ENCODE measurements around the gene DRAM2. TPM values are rescaled to one million over a fixed set of nuclear protein-coding genes. Genes with fewer than 3 reads are reported as not detected.

The DRAM2 gene
- total RNA-seq, 1 donor from 2014 or later = 33.9 TPM

DNA sequence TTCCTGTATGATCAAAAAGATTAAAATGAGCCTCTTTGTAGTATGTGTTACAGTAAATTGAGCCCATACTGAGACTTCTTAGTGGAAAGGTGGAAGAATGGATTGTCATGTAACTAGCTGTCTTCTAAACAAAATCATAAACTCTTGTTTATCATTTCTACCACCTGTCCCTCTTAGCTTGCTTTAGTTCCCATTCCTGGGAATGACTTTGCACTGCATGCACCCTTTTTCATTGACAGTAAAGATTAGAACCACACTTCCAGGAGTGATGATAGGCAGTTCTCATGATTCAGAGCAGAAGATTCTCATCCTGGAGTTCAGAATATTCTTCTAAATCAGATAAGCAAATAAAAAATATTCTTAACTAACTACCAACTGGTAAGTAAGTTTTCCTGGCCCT lies 32.6 kb upstream of the DRAM2 start:
- no peaks in the 10 kb centered on the region for H3K27me3 ChIP-seq (ENCODE audit: insufficient read depth, low read length)
- peaks cover 2% of the 10 kb centered on the region for H3K36me3 Mint-ChIP-seq (ENCODE audit: low read depth, unreplicated experiment)

DNA sequence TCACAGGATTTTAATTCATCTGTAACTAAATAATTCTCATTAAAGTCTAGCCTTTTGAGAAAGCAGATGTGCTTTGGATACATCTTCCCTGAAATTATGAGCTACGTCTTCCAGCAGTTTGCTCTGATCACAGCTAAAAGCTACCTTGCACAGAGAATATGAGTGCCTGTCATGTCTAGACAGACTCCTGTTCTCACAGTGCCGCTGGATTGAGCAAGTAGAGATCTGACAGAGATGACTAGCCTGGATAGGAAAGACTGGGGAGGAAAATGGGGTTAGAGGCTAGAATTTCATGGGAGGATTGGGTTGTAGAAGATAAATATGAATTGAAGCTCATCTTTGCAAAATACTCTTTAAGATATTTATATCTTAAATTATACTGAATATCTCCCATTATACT lies 24.3 kb upstream of the DRAM2 start:
- H3K9me3 ChIP-seq (ENCODE audit: insufficient read depth, low read depth, low read length) = no peaks in the 10 kb centered on the region
- H3K27me3 Mint-ChIP-seq (ENCODE audit: low read depth, unreplicated experiment) = no peaks in the 10 kb centered on the region
- H2AFZ ChIP-seq (ENCODE audit: low read depth, low read length) = no peak overlapping the region

More for the DNA sequence above, 32.6 kb upstream of the DRAM2 start:
- H3K27me3 Mint-ChIP-seq (ENCODE audit: low read depth, unreplicated experiment) = no peaks in the 10 kb centered on the region
- no peak overlapping the region for H3K4me3 ChIP-seq (ENCODE audit: insufficient read depth, low read depth, low read length)
- H3K36me3 ChIP-seq (ENCODE audit: insufficient read depth, low read length) = peaks cover 7% of the 10 kb centered on the region
- H3K9me3 Mint-ChIP-seq (ENCODE audit: unreplicated experiment) = no peaks in the 10 kb centered on the region
- H3K27ac ChIP-seq (ENCODE audit: low read depth, low read length) = no peak overlapping the region
- H3K79me2 ChIP-seq (ENCODE audit: insufficient read depth, low read length) = no peaks in the 10 kb centered on the region
- TF ChIP-seq, protein P1, sequence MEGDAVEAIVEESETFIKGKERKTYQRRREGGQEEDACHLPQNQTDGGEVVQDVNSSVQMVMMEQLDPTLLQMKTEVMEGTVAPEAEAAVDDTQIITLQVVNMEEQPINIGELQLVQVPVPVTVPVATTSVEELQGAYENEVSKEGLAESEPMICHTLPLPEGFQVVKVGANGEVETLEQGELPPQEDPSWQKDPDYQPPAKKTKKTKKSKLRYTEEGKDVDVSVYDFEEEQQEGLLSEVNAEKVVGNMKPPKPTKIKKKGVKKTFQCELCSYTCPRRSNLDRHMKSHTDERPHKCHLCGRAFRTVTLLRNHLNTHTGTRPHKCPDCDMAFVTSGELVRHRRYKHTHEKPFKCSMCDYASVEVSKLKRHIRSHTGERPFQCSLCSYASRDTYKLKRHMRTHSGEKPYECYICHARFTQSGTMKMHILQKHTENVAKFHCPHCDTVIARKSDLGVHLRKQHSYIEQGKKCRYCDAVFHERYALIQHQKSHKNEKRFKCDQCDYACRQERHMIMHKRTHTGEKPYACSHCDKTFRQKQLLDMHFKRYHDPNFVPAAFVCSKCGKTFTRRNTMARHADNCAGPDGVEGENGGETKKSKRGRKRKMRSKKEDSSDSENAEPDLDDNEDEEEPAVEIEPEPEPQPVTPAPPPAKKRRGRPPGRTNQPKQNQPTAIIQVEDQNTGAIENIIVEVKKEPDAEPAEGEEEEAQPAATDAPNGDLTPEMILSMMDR (IDR thresholded peaks at IDR 0.05; ENCODE audit: insufficient read depth, low read depth, low read length) = no peak
- TF ChIP-seq EZH2 (IDR thresholded peaks at IDR 0.05; ENCODE audit: insufficient read depth, low read length) = no peak
- FAIRE-seq (no peak), DNase-seq (ENCODE audit: low read depth) (no peak)
- no peak overlapping the region for H3K4me3 Mint-ChIP-seq (ENCODE audit: unreplicated experiment)
- no peaks in the 10 kb centered on the region for H3K9me3 ChIP-seq (ENCODE audit: insufficient read depth, low read depth, low read length)
- H3K4me1 Mint-ChIP-seq (ENCODE audit: low read depth, unreplicated experiment) = no peaks in the 10 kb centered on the region
- H2AFZ ChIP-seq (ENCODE audit: low read depth, low read length) = no peak overlapping the region
- H3K27ac Mint-ChIP-seq (ENCODE audit: unreplicated experiment) = no peak overlapping the region
- no peaks in the 10 kb centered on the region for H3K4me1 ChIP-seq (ENCODE audit: insufficient read depth, low read length)
- H4K20me1 ChIP-seq (ENCODE audit: insufficient read depth, low read length) = no peaks in the 10 kb centered on the region
- H3K9ac ChIP-seq (ENCODE audit: low read length) = no peak overlapping the region
- H3K4me2 ChIP-seq (ENCODE audit: low read length) = no peak overlapping the region

DNA sequence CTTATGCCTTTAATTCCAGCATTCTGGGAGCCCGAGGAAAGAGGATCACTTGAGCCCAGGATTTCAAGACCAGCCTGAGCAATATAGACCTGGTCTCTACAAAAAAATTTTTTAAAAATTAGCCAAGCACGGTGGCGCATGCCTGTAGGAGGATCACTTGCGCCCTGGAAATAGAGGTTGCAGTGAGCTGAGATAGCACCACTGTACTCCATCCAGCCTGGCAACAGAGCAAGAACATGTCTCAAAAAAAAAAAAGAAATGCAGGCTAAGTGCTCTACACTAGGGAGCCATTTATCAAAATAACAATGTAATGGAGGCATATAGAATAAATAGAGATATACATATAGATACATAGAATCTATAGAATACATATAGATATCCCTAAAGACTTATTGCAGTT lies 23.5 kb upstream of the DRAM2 start:
- Mint-ChIP-seq H3K36me3 (ENCODE audit: low read depth, unreplicated experiment) (peaks cover 2% of the 10 kb centered on the region), H3K27me3 (ENCODE audit: low read depth, unreplicated experiment) (no peaks in the 10 kb centered on the region), H3K27ac (ENCODE audit: unreplicated experiment) (no peak overlapping the region), H3K4me1 (ENCODE audit: low read depth, unreplicated experiment) (peaks cover 2% of the 10 kb centered on the region), H3K9me3 (ENCODE audit: unreplicated experiment) (no peaks in the 10 kb centered on the region), H3K4me3 (ENCODE audit: unreplicated experiment) (no peak overlapping the region)
- Histone ChIP-seq H3K27me3 (ENCODE audit: insufficient read depth, low read length) (no peaks in the 10 kb centered on the region), H3K9me3 (ENCODE audit: insufficient read depth, low read depth, low read length) (no peaks in the 10 kb centered on the region), H3K4me2 (ENCODE audit: low read length) (no peak overlapping the region), H3K4me1 (ENCODE audit: insufficient read depth, low read length) (no peaks in the 10 kb centered on the region), H3K79me2 (ENCODE audit: insufficient read depth, low read length) (no peaks in the 10 kb centered on the region), H3K9ac (ENCODE audit: low read length) (no peak overlapping the region), H3K4me3 (ENCODE audit: insufficient read depth, low read depth, low read length) (no peak overlapping the region), H3K36me3 (ENCODE audit: insufficient read depth, low read length) (no peaks in the 10 kb centered on the region), H3K27ac (ENCODE audit: low read depth, low read length) (no peak overlapping the region), H4K20me1 (ENCODE audit: insufficient read depth, low read length) (no peaks in the 10 kb centered on the region), H2AFZ (ENCODE audit: low read depth, low read length) (no peak overlapping the region)
- TF ChIP-seq, protein P1 (IDR thresholded peaks at IDR 0.05; ENCODE audit: insufficient read depth, low read depth, low read length) = no peak
- TF ChIP-seq EZH2 (IDR thresholded peaks at IDR 0.05; ENCODE audit: insufficient read depth, low read length) = no peak
- FAIRE-seq (no peak), DNase-seq (ENCODE audit: low read depth) (no peak)

More for the DNA sequence above, 24.3 kb upstream of the DRAM2 start:
- Histone ChIP-seq H3K27me3 (ENCODE audit: insufficient read depth, low read length) (no peaks in the 10 kb centered on the region), H3K4me3 (ENCODE audit: insufficient read depth, low read depth, low read length) (no peak overlapping the region), H3K36me3 (ENCODE audit: insufficient read depth, low read length) (no peaks in the 10 kb centered on the region), H3K79me2 (ENCODE audit: insufficient read depth, low read length) (no peaks in the 10 kb centered on the region), H3K27ac (ENCODE audit: low read depth, low read length) (no peak overlapping the region), H3K4me2 (ENCODE audit: low read length) (no peak overlapping the region), H3K9ac (ENCODE audit: low read length) (no peak overlapping the region), H3K4me1 (ENCODE audit: insufficient read depth, low read length) (no peaks in the 10 kb centered on the region), H4K20me1 (ENCODE audit: insufficient read depth, low read length) (no peaks in the 10 kb centered on the region)
- Mint-ChIP-seq H3K4me1 (ENCODE audit: low read depth, unreplicated experiment) (peaks cover 2% of the 10 kb centered on the region), H3K27ac (ENCODE audit: unreplicated experiment) (no peak overlapping the region), H3K36me3 (ENCODE audit: low read depth, unreplicated experiment) (peaks cover 2% of the 10 kb centered on the region), H3K9me3 (ENCODE audit: unreplicated experiment) (no peaks in the 10 kb centered on the region), H3K4me3 (ENCODE audit: unreplicated experiment) (no peak overlapping the region)
- no peak for TF ChIP-seq EZH2 (IDR thresholded peaks at IDR 0.05; ENCODE audit: insufficient read depth, low read length)
- TF ChIP-seq, protein P1 (IDR thresholded peaks at IDR 0.05; ENCODE audit: insufficient read depth, low read depth, low read length) = no peak
- FAIRE-seq (no peak), DNase-seq (ENCODE audit: low read depth) (no peak)
